NCI-H146 treated with DMSO at 0.1 percent for 48 hours (cell line): ENCODE data around the gene ZNF804B.
A peak's percentile ranks its signal among the peaks of the same experiment; 100 is the strongest.

ENCODE experiments used
- DNase-seq: peaks from one replicate; lab custom pipeline; 2025; ENCODE audit not compliant: unreplicated experiment; lab: John Stamatoyannopoulos, UW

ZNF804B gene

GRCh38 chr7:88759230-88760135, at the start of gene ZNF804B:
ZNF804B (plus strand) TSS chr7:88759700; CDS start chr7:88759977, 277 bp downstream.
- peak; percentile 3 for DNase-seq

GRCh38 chr7:88735920-88736319, 23.6 kb upstream of the ZNF804B start:
- no peak for DNase-seq

- DNase-seq: no peak
Observed at GRCh38 chr7:88737632-88738031, 21.9 kb upstream of the ZNF804B start.

GRCh38 chr7:88746126-88746525, 13.4 kb upstream of the ZNF804B start:
- DNase-seq: no peak

- DNase-seq: no peak
Observed at GRCh38 chr7:88756802-88757201, 2.7 kb upstream of the ZNF804B start.

GRCh38 chr7:88757371-88757770, 2.1 kb upstream of the ZNF804B start:
- DNase-seq: no peak

- no peak for DNase-seq
Observed at GRCh38 chr7:88758381-88759229, 895 bp upstream of the ZNF804B start.

GRCh38 chr7:88760136-88760515, 626 bp downstream of the ZNF804B start:
- DNase-seq: no peak

- DNase-seq: no peak
Observed at GRCh38 chr7:88761779-88762178, 2.3 kb downstream of the ZNF804B start.

GRCh38 chr7:88771417-88771816, 11.9 kb downstream of the ZNF804B start:
- DNase-seq: no peak

GRCh38 chr7:88772776-88773175, 13.3 kb downstream of the ZNF804B start:
- DNase-seq: no peak

- DNase-seq: no peak
Observed at GRCh38 chr7:88775838-88776237, 16.3 kb downstream of the ZNF804B start.

- no peak for DNase-seq
Observed at GRCh38 chr7:88787777-88788176, 28.3 kb downstream of the ZNF804B start.

GRCh38 chr7:88789480-88790064, 30.1 kb downstream of the ZNF804B start:
- DNase-seq: no peak

- DNase-seq: no peak
Observed at GRCh38 chr7:88791891-88792290, 32.4 kb downstream of the ZNF804B start.

- no peak for DNase-seq
Observed at GRCh38 chr7:88792361-88792760, 32.9 kb downstream of the ZNF804B start.

GRCh38 chr7:88795553-88795952, 36.1 kb downstream of the ZNF804B start, which contains the start of gene TEX47:
TEX47 (minus strand) TSS chr7:88795737; CDS start chr7:88794942, 795 bp downstream.
- no peak for DNase-seq

GRCh38 chr7:88801046-88801445, 41.5 kb downstream of the ZNF804B start:
- no peak for DNase-seq

- no peak for DNase-seq
Observed at GRCh38 chr7:88806280-88807037, 47.0 kb downstream of the ZNF804B start.

- no peak for DNase-seq
Observed at GRCh38 chr7:88818552-88818951, 59.1 kb downstream of the ZNF804B start.

- no peak for DNase-seq
Observed at GRCh38 chr7:88826222-88826621, 66.7 kb downstream of the ZNF804B start.
